Neuronal stem cell (in vitro differentiated cells): Measurements from ENCODE around the gene PHF1. TPM values are rescaled to one million over a fixed set of nuclear protein-coding genes. Genes with fewer than 3 reads are reported as not detected.
"Not testable (repeated sequence)": the region's sequence is repeated elsewhere in the genome, so short reads cannot be mapped to it uniquely, and the experiment has no call there.

Experiments
- DNase-seq: peaks from one replicate; pipeline ENCODE4 v3.0.0-alpha.2; 2013; ENCODE audit warnings: low spot score
- H2AFZ ChIP-seq: one replicate; pipeline ENCODE4 v1.6.1; 2013; ENCODE audit warnings: mild to moderate bottlenecking, low read length, inconsistent platforms
- H2AK5ac ChIP-seq: 2 replicates; pipeline ENCODE4 v1.6.1; 2013; ENCODE audit warnings: low read depth, mild to moderate bottlenecking, inconsistent platforms, low read length, moderate library complexity, mixed read lengths
- H2BK120ac ChIP-seq: 2 replicates; pipeline ENCODE4 v1.6.1; 2013; ENCODE audit warnings: low read depth, mild to moderate bottlenecking, inconsistent platforms, low read length, moderate library complexity, mixed read lengths
- H2BK12ac ChIP-seq: one replicate; pipeline ENCODE4 v1.6.1; 2013; ENCODE audit warnings: low read length, inconsistent platforms
- H2BK15ac ChIP-seq: 2 replicates; pipeline ENCODE4 v1.6.1; 2013; ENCODE audit warnings: mild to moderate bottlenecking, low read length, inconsistent platforms, mixed read lengths
- H2BK5ac ChIP-seq: one replicate; pipeline ENCODE4 v1.6.1; 2013; ENCODE audit warnings: inconsistent platforms, mild to moderate bottlenecking, low read length, moderate library complexity
- H3K14ac ChIP-seq: one replicate; pipeline ENCODE4 v1.6.1; 2013; ENCODE audit warnings: low read length, inconsistent platforms
- H3K18ac ChIP-seq: 2 replicates; pipeline ENCODE4 v1.6.1; 2013; ENCODE audit warnings: low read length, inconsistent platforms
- H3K23ac ChIP-seq: 2 replicates; pipeline ENCODE4 v1.6.1; 2013; ENCODE audit warnings: low read depth, mild to moderate bottlenecking, mixed read lengths, low read length, inconsistent platforms; ENCODE audit not compliant: poor library complexity
- H3K27ac ChIP-seq: replicated peaks from 3 replicates; pipeline ENCODE4 v1.5.1; 2013; ENCODE audit warnings: low read length, inconsistent platforms
- H3K27me3 ChIP-seq, 3 experiments: 2 replicates each; pipeline ENCODE4 v1.6.1; 2013; ENCODE audit warnings: low read length in 3 of 3, mild to moderate bottlenecking in 2 of 3, inconsistent platforms in 1 of 3, low read depth in 1 of 3, mixed read lengths in 1 of 3, moderate library complexity in 1 of 3; ENCODE audit not compliant: control insufficient read depth in 3 of 3, insufficient read depth in 3 of 3
- H3K36me3 ChIP-seq, 2 donors: replicated peaks in 1 of 2; 2 replicates each; pipeline ENCODE4 v1.6.1; 2013; ENCODE audit warnings: low read length in 2 of 2; ENCODE audit not compliant: control insufficient read depth in 2 of 2, insufficient read depth in 2 of 2
- H3K4ac ChIP-seq: 2 replicates; pipeline ENCODE4 v1.6.1; 2013; ENCODE audit warnings: inconsistent platforms, mild to moderate bottlenecking, low read length, moderate library complexity
- H3K4me1 ChIP-seq, 2 donors: 1 replicate in 1 of 2; 2 replicates in 1 of 2; pipeline ENCODE4 v1.6.1; 2013; ENCODE audit warnings: low read length in 2 of 2, low read depth in 1 of 2; ENCODE audit not compliant: control insufficient read depth in 2 of 2, insufficient read depth in 1 of 2
- H3K4me2 ChIP-seq: one replicate; pipeline ENCODE4 v1.6.1; 2013; ENCODE audit warnings: mild to moderate bottlenecking, low read length, inconsistent platforms; ENCODE audit not compliant: insufficient read depth, poor library complexity, severe bottlenecking
- H3K4me3 ChIP-seq, 2 donors: 2 replicates each; pipeline ENCODE4 v1.5.1; 2013; ENCODE audit warnings: low read length in 2 of 2, mild to moderate bottlenecking in 2 of 2, inconsistent platforms in 1 of 2, moderate library complexity in 1 of 2
- H3K79me1 ChIP-seq: one replicate; pipeline ENCODE4 v1.6.1; 2013; ENCODE audit warnings: low read depth, mild to moderate bottlenecking, inconsistent platforms, low read length, moderate library complexity
- H3K9ac ChIP-seq: one replicate; pipeline ENCODE4 v1.6.1; 2013; ENCODE audit warnings: mild to moderate bottlenecking, low read depth, low read length, inconsistent platforms; ENCODE audit not compliant: poor library complexity
- H3K9me3 ChIP-seq, 2 donors: replicated peaks in 1 of 2; 2 replicates each; pipeline versions ENCODE3 to v1.6.1; 2013; ENCODE audit warnings: low read length in 2 of 2, mild to moderate bottlenecking in 2 of 2, inconsistent platforms in 1 of 2, low read depth in 1 of 2, mixed read lengths in 1 of 2, moderate library complexity in 1 of 2; ENCODE audit not compliant: control insufficient read depth in 2 of 2, insufficient read depth in 1 of 2
- H4K8ac ChIP-seq: one replicate; pipeline ENCODE4 v1.6.1; 2013; ENCODE audit warnings: low read depth, mild to moderate bottlenecking, inconsistent platforms, low read length, moderate library complexity
- H4K91ac ChIP-seq: one replicate; pipeline ENCODE4 v1.6.1; 2013; ENCODE audit warnings: low read length, low read depth, mild to moderate bottlenecking, inconsistent platforms; ENCODE audit not compliant: poor library complexity
- WGBS, 2 donors: extraction: QIAGEN DNeasy Blood & Tissue Kit; methylation state at CpG; one replicate each; pipeline ENCODE4 v1.1.7; 2013; ENCODE audit warnings: missing lambda C conversion rate in 2 of 2, mixed read lengths in 1 of 2; ENCODE audit not compliant: insufficient read length in 2 of 2, insufficient replicate concordance in 1 of 2; ENCODE audit errors: extremely low coverage in 2 of 2; 5-methylcytosine and 5-hydroxymethylcytosine counted together
- polyA plus RNA-seq, 2 experiments: library from polyadenylated mRNA; stranded (reverse); fragments of 200-250 nt; gene quantifications; one replicate each; pipeline ENCODE4 v1.2.3, GENCODE V29; 2013

PHF1 gene
- polyA plus RNA-seq (2013, experiment 1 of 2): 69.5 TPM
- 68.8 TPM for polyA plus RNA-seq (2013, experiment 2 of 2)

GRCh38 chr6:33410711-33411631 is at the start of gene PHF1:
Gene PHF1, plus strand, starts transcription at chr6:33411014. Its CDS starts 1,250 bp downstream, at chr6:33412264.
- H3K27ac ChIP-seq: peak within 1 kb of the TSS; percentile 98

GRCh38 chr6:33363486-33363885 is 47.3 kb upstream of the PHF1 start:
- H3K79me1 ChIP-seq, H4K91ac ChIP-seq, H2BK120ac ChIP-seq, H3K14ac ChIP-seq, H3K9me3 ChIP-seq, H4K8ac ChIP-seq, H3K36me3 ChIP-seq, H3K23ac ChIP-seq, H3K27ac ChIP-seq, H3K4me3 ChIP-seq, H2BK5ac ChIP-seq, H2AFZ ChIP-seq, H3K9ac ChIP-seq, H3K27me3 ChIP-seq, H2AK5ac ChIP-seq, H3K4me2 ChIP-seq, H2BK15ac ChIP-seq, H3K4ac ChIP-seq, H2BK12ac ChIP-seq, H3K18ac ChIP-seq, DNase-seq: not testable (repeated sequence)
- WGBS, 2 donors: no CpG with 5 or more reads among the region's 12 CpGs
- H3K4me1 ChIP-seq: peaks cover 3 to 11% of the 10 kb centered on the region in 2 donors

More at GRCh38 chr6:33410711-33411631, at the start of gene PHF1:
- Histone ChIP-seq H2BK120ac (no peak within 1 kb of the TSS), H3K79me1 (no peaks in the 10 kb centered on the region), H3K4me3 (peak within 1 kb of the TSS; percentile 66 to 92), H4K91ac (no peak within 1 kb of the TSS), H3K9me3 (no peaks in the 10 kb centered on the region), H3K18ac (peak within 1 kb of the TSS; percentile 98), H3K14ac (no peak within 1 kb of the TSS), H2BK12ac (no peak within 1 kb of the TSS), H3K27me3 (no peaks in the 10 kb centered on the region), H2BK15ac (peak within 1 kb of the TSS; percentile 49), H3K9ac (peak within 1 kb of the TSS; percentile 91), H3K4me2 (peak within 1 kb of the TSS; percentile 73), H2AK5ac (peak within 1 kb of the TSS; percentile 77), H3K4ac (no peak within 1 kb of the TSS), H2AFZ (peak within 1 kb of the TSS; percentile 88), H3K36me3 (peaks cover 44 to 73% of the 10 kb centered on the region in 2 donors), H3K4me1 (peaks cover 3 to 7% of the 10 kb centered on the region in 2 donors), H2BK5ac (peak within 1 kb of the TSS; percentile 79), H4K8ac (no peak within 1 kb of the TSS), H3K23ac (peak within 1 kb of the TSS; percentile 97)
- no peak for DNase-seq
- no CpG with 5 or more reads among the region's 67 CpGs for WGBS, 2 donors

GRCh38 chr6:33364475-33365205 is 46.2 kb upstream of the PHF1 start:
- DNase-seq: not testable (repeated sequence)
- no CpG with 5 or more reads among the region's 8 CpGs for WGBS, 2 donors

More at GRCh38 chr6:33364475-33365205, 46.2 kb upstream of the PHF1 start:
- not testable (repeated sequence) for H2BK12ac ChIP-seq, H3K23ac ChIP-seq, H3K27ac ChIP-seq, H3K14ac ChIP-seq, H3K18ac ChIP-seq, H4K91ac ChIP-seq, H3K27me3 ChIP-seq, H3K36me3 ChIP-seq, H3K9ac ChIP-seq, H3K4ac ChIP-seq, H2BK15ac ChIP-seq, H2BK120ac ChIP-seq, H2AK5ac ChIP-seq, H3K79me1 ChIP-seq, H4K8ac ChIP-seq, H3K4me2 ChIP-seq, H3K9me3 ChIP-seq
- Histone ChIP-seq H2AFZ (peak overlapping the region; percentile 83), H2BK5ac (peak overlapping the region; percentile 20), H3K4me3 (peak overlapping the region in 1 of 2 donors; percentile 3), H3K4me1 (peaks cover 3 to 11% of the 10 kb centered on the region in 2 donors)
